CD4-positive, alpha-beta T cell treated with Interleukin-2 at 100 ng/mL for 4 hours (primary cell): ENCODE data around the gene ABCC4.
"Not testable (repeated sequence)": the region's sequence is repeated elsewhere in the genome, so short reads cannot be mapped to it uniquely, and the experiment has no call there.

Experiments
- DNase-seq: peaks from one replicate; pipeline ENCODE4 v3.0.0-alpha.2; 2020; ENCODE audit warnings: low spot score

Gene ABCC4

GRCh38 chr13:95228130-95228529 is 73.1 kb downstream of the ABCC4 start:
- no peak for DNase-seq

DNA sequence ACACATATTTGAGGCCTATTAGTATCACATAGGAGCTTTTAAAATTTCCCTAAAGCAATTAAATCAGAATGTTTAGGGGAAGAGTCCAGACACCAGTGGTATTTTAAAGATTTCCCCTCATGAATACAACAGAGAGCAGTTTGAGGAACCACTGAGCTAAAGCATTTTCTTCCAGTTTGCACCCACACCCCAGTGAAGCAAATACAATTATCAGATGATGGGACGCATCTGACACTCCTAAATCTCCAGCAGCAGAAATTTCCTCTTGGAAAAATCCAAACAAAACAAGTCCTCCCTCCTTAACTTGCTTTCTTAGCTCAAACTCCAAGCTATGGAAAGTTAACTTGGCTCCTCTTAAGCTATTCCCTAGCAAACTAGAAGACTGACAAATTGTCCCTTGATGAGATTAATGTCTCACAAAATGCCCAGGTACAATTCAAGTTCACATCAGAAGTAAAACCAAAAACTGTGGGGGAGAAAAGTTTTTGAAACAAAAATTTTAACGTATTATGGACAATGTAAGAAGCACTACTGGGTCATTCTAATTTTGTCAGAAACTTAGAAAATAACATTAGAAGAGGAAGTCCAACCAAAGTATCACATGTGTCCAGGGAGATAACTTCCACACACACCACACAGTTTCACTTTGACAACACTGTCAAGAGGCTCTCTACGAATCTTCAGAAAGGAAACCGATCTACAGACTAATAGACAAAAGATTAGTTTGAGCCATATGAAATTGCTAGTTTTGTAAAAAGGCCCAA is 74.1 kb downstream of the ABCC4 start:
- DNase-seq: no peak

DNA sequence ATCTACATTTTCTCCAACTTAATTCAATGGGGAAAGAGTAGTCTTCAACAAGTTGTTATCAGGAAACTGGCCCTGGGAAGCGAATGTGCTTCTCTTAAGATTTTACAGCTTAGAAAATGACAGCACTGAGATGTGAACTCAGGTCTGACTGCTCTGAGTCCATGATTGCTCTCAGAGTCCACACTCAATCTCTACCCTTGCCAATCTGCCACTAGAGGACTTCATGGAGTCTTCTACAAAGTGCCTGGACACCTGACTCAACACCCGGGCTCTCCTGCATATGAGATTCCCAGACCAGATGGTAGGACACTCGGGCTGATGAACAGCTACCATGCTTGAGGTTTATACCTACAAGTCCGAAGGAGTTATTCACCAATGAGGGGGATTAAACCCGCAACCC is 74.8 kb downstream of the ABCC4 start:
- DNase-seq: no peak

- DNase-seq: no peak
These were observed 75.2 kb downstream of the ABCC4 start for GRCh38 chr13:95226050-95226449.

GRCh38 chr13:95224064-95224463 is 77.2 kb downstream of the ABCC4 start:
- no peak for DNase-seq

DNA sequence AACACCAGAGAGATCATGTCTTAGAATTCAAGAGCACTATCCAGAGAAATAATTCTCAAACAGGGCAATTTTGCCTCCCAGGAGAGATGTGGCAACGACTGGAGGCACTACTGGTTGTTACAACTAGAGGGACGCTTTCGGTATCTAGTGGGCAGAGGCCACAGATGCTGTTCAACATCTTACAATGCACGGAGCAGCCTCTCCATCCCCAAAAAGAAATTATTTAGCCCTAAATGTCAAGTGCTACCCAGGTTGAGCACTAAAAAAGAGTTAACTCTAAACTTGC is 78.6 kb downstream of the ABCC4 start:
- DNase-seq: no peak

DNA sequence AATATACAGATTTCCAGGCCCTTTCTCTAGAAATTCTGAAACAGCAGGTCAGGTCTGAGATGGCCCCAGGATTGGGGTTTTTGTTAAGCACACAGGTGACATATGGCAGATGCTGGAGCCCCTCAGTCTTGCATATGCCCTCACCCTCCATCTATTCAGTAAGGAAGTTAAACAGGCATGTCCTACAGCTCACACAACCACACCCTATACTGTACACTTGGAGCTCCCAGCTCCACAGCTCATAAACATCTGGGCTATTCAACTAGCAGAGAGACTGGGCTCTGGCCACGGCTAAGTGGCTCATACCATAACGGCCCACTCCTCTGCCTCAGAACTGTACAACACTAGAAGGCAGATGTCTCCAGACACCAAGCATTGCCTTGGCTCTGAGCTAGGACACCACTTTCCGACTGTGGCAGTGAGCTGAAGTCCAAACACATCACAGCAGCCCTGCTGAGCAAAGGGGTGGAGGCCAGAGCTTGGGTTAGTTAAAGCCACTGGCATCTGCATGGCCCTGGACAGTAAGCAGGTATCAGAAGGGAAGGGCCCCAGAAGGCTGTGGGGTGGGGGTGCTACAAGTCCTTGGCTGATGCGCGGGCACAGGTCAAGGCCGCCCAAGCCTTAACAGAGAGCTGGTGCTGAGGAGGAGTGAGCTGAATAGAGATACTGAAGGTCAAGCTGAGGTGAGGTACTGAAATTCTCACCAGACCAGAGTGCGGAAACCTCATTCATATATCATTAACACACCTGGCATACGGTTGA is 79.1 kb downstream of the ABCC4 start:
- DNase-seq: no peak

- no peak for DNase-seq
These were observed 80.6 kb downstream of the ABCC4 start for GRCh38 chr13:95220611-95221010.

- DNase-seq: no peak
These were observed 83.1 kb downstream of the ABCC4 start for GRCh38 chr13:95217920-95218830.

- no peak for DNase-seq
These were observed 85.1 kb downstream of the ABCC4 start for GRCh38 chr13:95216182-95216581.

GRCh38 chr13:95212983-95213850 is 88.0 kb downstream of the ABCC4 start:
- no peak for DNase-seq

DNA sequence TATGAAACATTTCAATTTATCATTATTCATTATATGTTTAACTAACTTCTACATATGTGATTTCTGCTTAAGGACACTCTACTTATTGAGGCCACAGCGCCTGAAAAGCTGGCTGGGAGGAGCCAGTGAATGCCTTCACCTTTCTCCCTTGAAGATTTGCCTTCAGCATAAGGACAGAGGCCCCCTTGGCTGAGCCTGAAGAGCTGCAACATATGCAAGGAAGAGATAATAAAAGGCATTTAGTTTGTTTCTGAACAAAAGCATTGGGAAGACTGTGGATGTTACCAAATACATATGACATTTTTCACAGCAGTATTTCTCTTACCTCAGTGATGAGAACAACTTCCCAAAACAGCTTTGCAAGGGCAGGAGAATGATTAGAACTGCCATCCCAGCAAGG is 92.1 kb downstream of the ABCC4 start:
- DNase-seq: no peak

GRCh38 chr13:95207769-95208366 is 93.4 kb downstream of the ABCC4 start:
- no peak for DNase-seq

GRCh38 chr13:95206116-95206515 is 95.1 kb downstream of the ABCC4 start:
- no peak for DNase-seq

- DNase-seq: no peak
These were observed 97.0 kb downstream of the ABCC4 start for GRCh38 chr13:95204231-95204765.

GRCh38 chr13:95201814-95202651 is 99.2 kb downstream of the ABCC4 start:
- DNase-seq: no peak

GRCh38 chr13:95200386-95200957 is 100.8 kb downstream of the ABCC4 start:
- DNase-seq: not testable (repeated sequence)

- no peak for DNase-seq
These were observed 101.4 kb downstream of the ABCC4 start for GRCh38 chr13:95199896-95200295.

- DNase-seq: not testable (repeated sequence)
These were observed 102.6 kb downstream of the ABCC4 start for GRCh38 chr13:95198606-95199005.

- no peak for DNase-seq
These were observed 103.7 kb downstream of the ABCC4 start for GRCh38 chr13:95197548-95197947.
